Left ventricle myocardium inferior (tissue), 1 donor: ENCODE data around the gene PCDHA4. TPM values are rescaled to one million over a fixed set of nuclear protein-coding genes. Genes with fewer than 3 reads are reported as not detected.
"Not testable (repeated sequence)": the region's sequence is repeated elsewhere in the genome, so short reads cannot be mapped to it uniquely, and the experiment has no call there.

Source experiments
- DNase-seq: peaks from one replicate; pipeline ENCODE4 v3.0.0-alpha.2; 2020
- H3K27ac ChIP-seq: fragments of 200-600 bp; replicated peaks from 2 replicates; pipeline ENCODE4 v1.8.0; 2021
- H3K27me3 ChIP-seq: fragments of 200-600 bp; 2 replicates; pipeline ENCODE4 v1.8.0; 2021; ENCODE audit warnings: low read depth
- H3K36me3 ChIP-seq: fragments of 200-600 bp; 2 replicates; pipeline ENCODE4 v1.8.0; 2021
- H3K4me1 ChIP-seq: fragments of 200-600 bp; 2 replicates; pipeline ENCODE4 v1.8.0; 2021
- H3K4me3 ChIP-seq: fragments of 200-600 bp; 2 replicates; pipeline ENCODE4 v1.8.0; 2021; ENCODE audit warnings: mild to moderate bottlenecking, moderate library complexity
- H3K9me3 ChIP-seq: fragments of 200-600 bp; replicated peaks from 2 replicates; pipeline ENCODE4 v1.8.0; 2021
- intact Hi-C: fragments of 100-400 bp; cut with micrococcal nuclease; formaldehyde crosslinking; loops from one replicate; pipeline ENCODE4 v1.11.0; 2022
- long read RNA-seq: library from polyadenylated mRNA; unstranded; transcript quantifications from one replicate; pipeline ENCODE4 v2.0.0, GENCODE V29; 2021
- total RNA-seq: library from RNA; stranded (reverse); fragmentation: NEBNext Ultra II Directional; extraction: Animal tissue kit (Norgen Biotek cat#: 25700); gene quantifications from one replicate; pipeline ENCODE4 v1.2.1, GENCODE V29; 2021
- TF ChIP-seq, protein P1 (sequence below): fragments of 200-600 bp; IDR thresholded peaks from 2 replicates; pipeline ENCODE4 v1.8.0; 2021; ENCODE audit warnings: antibody characterized with exemption, mild to moderate bottlenecking, borderline replicate concordance
- donor health status: DM: no; HTN: yes; CAD: no; lungs with severe emphysema.

The PCDHA4 gene
- total RNA-seq: 0.11 TPM
- long read RNA-seq: 0 reads

- H3K4me3 ChIP-seq: peak within 1 kb of the TSS; percentile 59
- H3K36me3 ChIP-seq: no peaks in the 10 kb centered on the region
- DNase-seq: no peak
- H3K27ac ChIP-seq: no peak within 1 kb of the TSS
- TF ChIP-seq, protein P1, sequence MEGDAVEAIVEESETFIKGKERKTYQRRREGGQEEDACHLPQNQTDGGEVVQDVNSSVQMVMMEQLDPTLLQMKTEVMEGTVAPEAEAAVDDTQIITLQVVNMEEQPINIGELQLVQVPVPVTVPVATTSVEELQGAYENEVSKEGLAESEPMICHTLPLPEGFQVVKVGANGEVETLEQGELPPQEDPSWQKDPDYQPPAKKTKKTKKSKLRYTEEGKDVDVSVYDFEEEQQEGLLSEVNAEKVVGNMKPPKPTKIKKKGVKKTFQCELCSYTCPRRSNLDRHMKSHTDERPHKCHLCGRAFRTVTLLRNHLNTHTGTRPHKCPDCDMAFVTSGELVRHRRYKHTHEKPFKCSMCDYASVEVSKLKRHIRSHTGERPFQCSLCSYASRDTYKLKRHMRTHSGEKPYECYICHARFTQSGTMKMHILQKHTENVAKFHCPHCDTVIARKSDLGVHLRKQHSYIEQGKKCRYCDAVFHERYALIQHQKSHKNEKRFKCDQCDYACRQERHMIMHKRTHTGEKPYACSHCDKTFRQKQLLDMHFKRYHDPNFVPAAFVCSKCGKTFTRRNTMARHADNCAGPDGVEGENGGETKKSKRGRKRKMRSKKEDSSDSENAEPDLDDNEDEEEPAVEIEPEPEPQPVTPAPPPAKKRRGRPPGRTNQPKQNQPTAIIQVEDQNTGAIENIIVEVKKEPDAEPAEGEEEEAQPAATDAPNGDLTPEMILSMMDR: peak; percentile 47
- H3K9me3 ChIP-seq: peaks cover 68% of the 10 kb centered on the region
- H3K27me3 ChIP-seq: peaks cover 49% of the 10 kb centered on the region
- no peaks in the 10 kb centered on the region for H3K4me1 ChIP-seq
- intact Hi-C loops: no loop called here
Observed at GRCh38 chr5:140806834-140807775, at the start of gene PCDHA4. Gene PCDHA4, plus strand, starts transcription at chr5:140807068.

DNA sequence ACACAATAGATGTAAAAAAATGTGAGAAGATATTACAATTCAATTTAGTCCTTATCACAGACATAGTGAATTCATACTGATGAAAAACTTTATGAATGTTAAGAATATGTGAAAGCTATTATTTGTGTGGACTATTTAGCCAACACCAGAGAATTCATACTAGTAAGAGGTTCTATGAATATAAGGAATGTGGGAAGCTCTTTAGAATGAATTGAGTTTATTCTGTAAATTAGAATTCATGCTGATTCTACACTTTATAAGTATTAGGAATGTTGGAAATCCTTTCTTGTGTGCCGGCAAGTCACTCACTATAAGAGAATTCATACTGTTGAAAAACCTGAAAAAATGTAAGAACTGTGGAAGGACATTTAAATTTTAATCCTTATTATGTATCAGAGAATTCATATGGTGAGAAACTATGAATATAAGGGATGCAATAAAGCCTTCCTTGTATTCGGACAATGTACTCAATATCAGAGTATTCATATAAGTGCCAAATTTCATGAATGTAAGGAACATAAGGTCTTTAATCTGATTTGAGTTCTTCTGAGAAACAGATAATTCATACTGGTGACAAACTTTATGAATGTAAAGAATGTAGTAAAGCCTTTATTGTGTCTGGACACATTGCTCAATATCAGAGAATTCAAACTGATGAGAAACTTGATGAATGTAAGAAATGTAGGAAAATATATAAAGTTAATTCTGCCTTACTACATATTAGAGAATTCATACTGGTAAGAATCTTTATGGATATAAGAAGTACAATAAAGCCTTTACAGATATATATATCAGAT lies 42.5 kb upstream of the PCDHA4 start:
- H3K27me3 ChIP-seq: no peaks in the 10 kb centered on the region
- no peak overlapping the region for H3K4me3 ChIP-seq
- peaks cover 3% of the 10 kb centered on the region for H3K36me3 ChIP-seq
- DNase-seq: no peak
- H3K4me1 ChIP-seq: no peaks in the 10 kb centered on the region
- TF ChIP-seq, protein P1: no peak
- intact Hi-C loops: no loop called here
- H3K9me3 ChIP-seq: peaks cover 100% of the 10 kb centered on the region
- H3K27ac ChIP-seq: no peak overlapping the region

- peaks cover 100% of the 10 kb centered on the region for H3K9me3 ChIP-seq
- TF ChIP-seq, protein P1: no peak
- H3K27ac ChIP-seq: no peak overlapping the region
- intact Hi-C loops: no loop called here
- no peak for DNase-seq
- H3K36me3 ChIP-seq: peaks cover 3% of the 10 kb centered on the region
- H3K4me1 ChIP-seq: no peaks in the 10 kb centered on the region
- H3K27me3 ChIP-seq: no peaks in the 10 kb centered on the region
- no peak overlapping the region for H3K4me3 ChIP-seq
Observed at GRCh38 chr5:140767444-140767843, 39.4 kb upstream of the PCDHA4 start.

- Histone ChIP-seq H3K9me3 (peaks cover 100% of the 10 kb centered on the region), H3K27me3 (peaks cover 25% of the 10 kb centered on the region), H3K27ac (no peak overlapping the region), H3K36me3 (no peaks in the 10 kb centered on the region), H3K4me3 (no peak overlapping the region), H3K4me1 (no peaks in the 10 kb centered on the region)
- TF ChIP-seq, protein P1: no peak
- intact Hi-C loops: no loop called here
- no peak for DNase-seq
Observed at GRCh38 chr5:140780512-140780911, 26.4 kb upstream of the PCDHA4 start.

DNA sequence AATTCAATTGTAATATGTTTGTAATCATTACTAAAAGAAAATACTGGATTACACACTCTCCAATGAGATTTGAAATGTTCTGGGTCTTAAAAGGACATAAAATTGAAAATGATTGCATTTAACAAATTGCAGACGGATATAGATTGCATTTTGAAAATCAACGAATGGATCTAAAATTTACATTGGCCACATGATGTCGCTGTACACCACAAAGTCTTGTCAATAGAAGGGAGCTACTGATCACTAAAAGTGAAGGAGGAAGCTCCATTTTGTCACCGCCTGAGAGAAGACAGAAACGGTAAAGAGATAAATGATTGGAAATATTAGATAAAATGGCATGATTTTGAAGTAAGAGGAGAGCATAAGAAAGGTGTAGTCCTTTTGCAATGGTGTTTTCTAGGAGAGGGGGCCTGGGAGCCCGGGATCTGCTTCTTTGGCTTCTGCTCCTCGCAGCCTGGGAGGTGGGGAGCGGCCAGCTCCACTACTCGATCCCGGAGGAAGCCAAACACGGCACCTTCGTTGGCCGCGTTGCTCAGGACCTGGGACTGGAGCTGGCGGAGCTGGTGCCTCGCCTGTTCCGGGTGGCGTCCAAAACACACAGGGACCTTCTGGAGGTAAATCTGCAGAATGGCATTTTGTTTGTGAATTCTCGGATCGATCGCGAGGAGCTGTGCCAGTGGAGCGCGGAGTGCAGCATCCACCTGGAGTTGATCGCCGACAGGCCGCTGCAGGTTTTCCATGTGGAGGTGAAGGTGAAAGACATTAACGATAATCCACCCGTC lies 20.8 kb upstream of the PCDHA4 start, which contains the start of gene PCDHA1:
Gene PCDHA1, plus strand, starts transcription at position 236 of the 782 bp plus-strand sequence.
- Histone ChIP-seq H3K4me1 (no peaks in the 10 kb centered on the region), H3K4me3 (no peak within 1 kb of the TSS), H3K36me3 (peaks cover 6% of the 10 kb centered on the region), H3K9me3 (peaks cover 100% of the 10 kb centered on the region), H3K27me3 (peaks cover 66% of the 10 kb centered on the region), H3K27ac (no peak within 1 kb of the TSS)
- intact Hi-C loops: no loop called here
- TF ChIP-seq, protein P1: no peak
- DNase-seq: no peak

- H3K4me3 ChIP-seq, intact Hi-C loops, H3K4me1 ChIP-seq, DNase-seq, H3K27ac ChIP-seq, H3K36me3 ChIP-seq: not testable (repeated sequence)
- peaks cover 72% of the 10 kb centered on the region for H3K27me3 ChIP-seq
- peaks cover 100% of the 10 kb centered on the region for H3K9me3 ChIP-seq
Observed at GRCh38 chr5:140787422-140787821, 19.4 kb upstream of the PCDHA4 start.

DNA sequence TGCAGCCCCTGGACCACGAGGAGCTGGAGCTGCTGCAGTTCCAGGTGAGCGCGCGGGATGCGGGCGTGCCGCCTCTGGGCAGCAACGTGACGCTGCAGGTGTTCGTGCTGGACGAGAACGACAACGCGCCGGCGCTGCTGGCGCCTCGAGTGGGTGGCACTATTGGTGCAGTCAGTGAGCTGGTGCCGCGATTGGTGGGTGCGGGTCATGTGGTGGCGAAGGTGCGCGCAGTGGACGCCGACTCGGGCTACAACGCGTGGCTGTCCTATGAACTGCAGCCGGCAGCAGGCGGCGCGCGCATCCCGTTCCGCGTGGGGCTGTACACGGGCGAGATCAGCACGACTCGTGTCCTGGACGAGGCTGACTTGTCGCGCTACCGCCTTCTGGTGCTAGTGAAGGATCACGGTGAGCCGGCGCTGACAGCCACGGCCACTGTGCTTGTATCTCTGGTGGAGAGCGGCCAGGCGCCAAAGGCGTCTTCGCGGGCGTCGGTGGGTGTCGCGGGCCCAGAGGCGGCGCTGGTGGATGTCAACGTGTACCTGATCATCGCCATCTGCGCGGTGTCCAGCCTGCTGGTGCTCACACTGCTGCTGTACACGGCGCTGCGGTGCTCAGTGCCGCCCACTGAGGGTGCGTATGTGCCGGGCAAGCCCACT lies 18.9 kb upstream of the PCDHA4 start:
- H3K4me3 ChIP-seq, H3K36me3 ChIP-seq, H3K4me1 ChIP-seq, H3K27ac ChIP-seq, intact Hi-C loops, DNase-seq: not testable (repeated sequence)
- Histone ChIP-seq H3K27me3 (peaks cover 74% of the 10 kb centered on the region), H3K9me3 (peaks cover 100% of the 10 kb centered on the region)
